IPS-20b (cell line): ENCODE results near the gene P2RX6.
"Not testable (repeated sequence)": the region's sequence is repeated elsewhere in the genome, so short reads cannot be mapped to it uniquely, and the experiment has no call there.

ENCODE experiments used
- H3K27ac ChIP-seq: one replicate; pipeline ENCODE4 v1.5.1; 2013; ENCODE audit warnings: low read length
- H3K27me3 ChIP-seq: 2 replicates; pipeline ENCODE4 v1.6.1; 2013; ENCODE audit warnings: mild to moderate bottlenecking, low read length, inconsistent platforms; ENCODE audit not compliant: insufficient read depth
- H3K36me3 ChIP-seq: 2 replicates; pipeline ENCODE4 v1.6.1; 2013; ENCODE audit warnings: low read depth, mild to moderate bottlenecking, inconsistent platforms, low read length, moderate library complexity; ENCODE audit not compliant: insufficient read depth
- H3K4me1 ChIP-seq: 2 replicates; pipeline ENCODE4 v1.6.1; 2013; ENCODE audit warnings: mild to moderate bottlenecking, control low read depth, inconsistent platforms, low read length, moderate library complexity; ENCODE audit not compliant: insufficient read depth
- H3K4me3 ChIP-seq: 2 replicates; pipeline ENCODE4 v1.5.1; 2013; ENCODE audit warnings: mild to moderate bottlenecking, low read length, inconsistent platforms
- H3K9ac ChIP-seq: 2 replicates; pipeline ENCODE4 v1.6.1; 2013; ENCODE audit warnings: low read depth, mild to moderate bottlenecking, inconsistent platforms, low read length, moderate library complexity
- H3K9me3 ChIP-seq: 2 replicates; pipeline ENCODE4 v1.6.1; 2013; ENCODE audit warnings: mild to moderate bottlenecking, low read depth, low read length, inconsistent platforms; ENCODE audit not compliant: insufficient read depth

Gene P2RX6

DNA sequence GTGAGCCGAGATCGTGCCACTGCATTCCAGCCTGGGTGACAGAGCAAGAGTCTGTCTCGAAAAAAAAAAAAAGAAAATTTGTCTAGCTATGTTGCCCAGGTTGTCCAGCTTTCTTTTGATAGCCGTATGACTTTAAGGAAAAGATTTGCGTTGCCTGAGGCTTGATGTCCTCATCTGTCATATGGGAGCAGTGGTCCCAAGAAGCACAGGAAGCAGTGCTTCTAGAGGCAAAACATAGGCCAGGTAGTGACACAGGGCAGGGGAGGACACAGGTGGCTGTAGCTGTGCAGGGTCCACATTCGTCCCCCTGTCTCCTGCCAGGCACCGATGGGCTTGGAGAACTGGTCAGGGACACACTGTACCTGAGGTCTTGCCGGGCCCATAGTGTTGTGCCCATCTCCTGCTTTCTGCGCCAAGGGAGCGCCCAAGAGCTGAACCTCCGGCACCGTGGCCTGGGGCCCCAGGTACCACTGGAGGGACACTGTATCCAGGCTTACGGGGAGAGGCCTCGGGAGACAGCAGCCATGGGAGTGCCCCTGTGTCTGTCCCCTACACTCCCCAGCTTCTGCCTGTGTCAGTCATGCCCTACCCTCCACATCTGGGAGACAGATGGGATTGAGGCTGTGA, 32.2 kb downstream of the P2RX6 start:
- no peak overlapping the region for H3K4me3 ChIP-seq
- no peak overlapping the region for H3K9ac ChIP-seq
- no peaks in the 10 kb centered on the region for H3K9me3 ChIP-seq
- no peak overlapping the region for H3K27ac ChIP-seq
- no peaks in the 10 kb centered on the region for H3K36me3 ChIP-seq
- peaks cover 21% of the 10 kb centered on the region for H3K27me3 ChIP-seq
- H3K4me1 ChIP-seq, result peaks cover 16% of the 10 kb centered on the region

DNA sequence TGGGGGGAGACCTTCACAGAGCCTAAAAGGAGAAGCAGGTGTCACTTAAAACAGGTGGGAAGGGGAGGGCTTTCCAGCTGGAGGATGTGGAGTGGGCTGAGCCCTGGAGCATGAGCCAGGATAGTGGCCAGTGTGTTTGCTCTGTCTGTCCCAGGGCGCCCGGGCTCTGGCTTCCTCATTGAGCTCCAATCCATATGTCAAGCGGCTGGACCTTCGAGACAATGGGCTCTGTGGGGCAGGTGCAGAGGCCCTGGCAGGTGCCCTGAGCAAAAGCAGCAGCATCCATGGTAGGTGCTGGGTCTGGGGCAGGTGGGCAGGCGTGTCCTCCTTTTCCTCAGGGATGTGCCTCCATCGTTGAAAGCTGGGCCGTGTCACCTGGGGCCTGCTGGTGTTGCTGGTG, 32.8 kb downstream of the P2RX6 start:
- Histone ChIP-seq H3K27ac (no peak overlapping the region), H3K27me3 (peaks cover 21% of the 10 kb centered on the region), H3K9me3 (no peaks in the 10 kb centered on the region), H3K4me3 (no peak overlapping the region), H3K36me3 (no peaks in the 10 kb centered on the region), H3K9ac (no peak overlapping the region), H3K4me1 (peaks cover 17% of the 10 kb centered on the region)

DNA sequence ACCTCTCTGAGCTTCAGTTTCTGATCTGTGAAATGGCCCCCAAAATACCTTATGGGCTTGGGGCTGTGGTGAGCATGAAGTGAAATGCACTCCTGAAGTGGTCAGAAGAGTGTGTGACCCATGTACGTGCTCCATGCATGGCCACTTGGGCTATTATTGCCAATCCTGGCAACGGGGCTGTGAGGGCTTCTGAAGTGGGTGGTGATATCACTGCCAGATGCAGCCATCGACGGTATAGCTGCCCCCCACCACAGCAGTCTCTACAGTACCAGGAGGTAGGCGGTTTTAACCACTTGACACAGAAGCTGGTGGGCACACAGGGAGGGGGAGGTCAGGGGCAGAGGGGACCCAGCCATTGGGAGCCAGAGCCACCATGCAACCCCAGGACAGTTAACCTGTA, 33.5 kb downstream of the P2RX6 start:
- H3K36me3 ChIP-seq, H3K9ac ChIP-seq, H3K4me3 ChIP-seq, H3K9me3 ChIP-seq, H3K27ac ChIP-seq: not testable (repeated sequence)
- Histone ChIP-seq H3K27me3 (peaks cover 19% of the 10 kb centered on the region), H3K4me1 (peaks cover 17% of the 10 kb centered on the region)

DNA sequence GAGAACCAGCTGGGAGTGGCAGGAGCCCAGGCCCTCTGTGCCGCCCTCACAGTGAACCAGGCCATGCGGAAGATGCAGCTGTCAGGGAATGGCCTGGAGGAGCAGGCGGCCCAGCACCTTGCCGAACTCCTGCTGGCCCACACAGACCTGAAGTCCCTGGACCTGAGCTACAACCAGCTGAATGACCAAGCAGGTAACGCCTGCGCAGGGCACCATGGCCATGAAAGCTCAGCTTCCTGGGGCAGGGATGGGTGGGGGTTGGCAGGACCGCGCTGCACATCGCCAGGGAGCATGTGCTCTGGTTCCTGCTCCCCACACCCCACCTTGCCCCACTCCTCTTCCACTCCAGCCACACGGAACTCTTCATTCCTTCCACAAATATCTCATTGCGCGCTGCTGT, 34.0 kb downstream of the P2RX6 start:
- Histone ChIP-seq H3K27me3 (peaks cover 14% of the 10 kb centered on the region), H3K4me1 (peaks cover 17% of the 10 kb centered on the region)
- H3K9me3 ChIP-seq, H3K36me3 ChIP-seq, H3K4me3 ChIP-seq, H3K27ac ChIP-seq, H3K9ac ChIP-seq: not testable (repeated sequence)

DNA sequence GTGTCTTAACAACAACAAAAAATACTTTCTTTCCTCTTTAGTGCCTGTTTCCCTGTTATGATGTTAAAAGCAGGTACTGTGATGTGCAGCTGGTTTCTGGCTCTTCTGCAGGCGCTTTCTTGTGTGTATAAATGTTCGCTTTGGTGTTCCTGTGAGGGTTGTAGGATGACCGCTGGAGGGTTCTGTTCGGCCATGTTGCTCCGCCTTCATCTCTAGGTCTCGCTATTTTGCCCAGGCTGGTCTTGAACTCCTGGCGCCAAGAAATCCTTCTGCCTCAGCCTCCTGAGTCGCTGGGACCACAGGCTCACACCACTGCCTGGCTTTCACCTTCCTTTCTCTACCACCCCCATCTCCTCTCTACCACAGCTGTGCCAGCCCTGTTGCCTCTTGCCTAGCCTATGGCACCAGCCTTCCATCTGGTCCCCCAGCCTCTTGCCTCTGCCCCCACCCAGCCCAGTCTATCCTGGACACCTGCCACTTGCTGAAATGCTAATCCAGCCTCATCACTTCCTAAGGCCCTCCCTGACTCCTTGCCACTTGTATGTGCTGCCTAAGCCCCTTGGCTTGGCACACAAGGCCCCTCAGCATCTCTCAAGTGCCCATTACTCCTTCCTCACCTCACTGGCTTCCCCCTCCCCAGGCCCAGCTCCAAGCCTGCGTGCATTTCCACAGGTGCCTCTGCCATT, 36.3 kb downstream of the P2RX6 start:
- Histone ChIP-seq H3K9me3 (no peaks in the 10 kb centered on the region), H3K9ac (no peak overlapping the region), H3K27ac (no peak overlapping the region), H3K4me3 (no peak overlapping the region; the same call in 1 of the 2 replicates), H3K36me3 (no peaks in the 10 kb centered on the region), H3K4me1 (peaks cover 10% of the 10 kb centered on the region), H3K27me3 (no peaks in the 10 kb centered on the region)

DNA sequence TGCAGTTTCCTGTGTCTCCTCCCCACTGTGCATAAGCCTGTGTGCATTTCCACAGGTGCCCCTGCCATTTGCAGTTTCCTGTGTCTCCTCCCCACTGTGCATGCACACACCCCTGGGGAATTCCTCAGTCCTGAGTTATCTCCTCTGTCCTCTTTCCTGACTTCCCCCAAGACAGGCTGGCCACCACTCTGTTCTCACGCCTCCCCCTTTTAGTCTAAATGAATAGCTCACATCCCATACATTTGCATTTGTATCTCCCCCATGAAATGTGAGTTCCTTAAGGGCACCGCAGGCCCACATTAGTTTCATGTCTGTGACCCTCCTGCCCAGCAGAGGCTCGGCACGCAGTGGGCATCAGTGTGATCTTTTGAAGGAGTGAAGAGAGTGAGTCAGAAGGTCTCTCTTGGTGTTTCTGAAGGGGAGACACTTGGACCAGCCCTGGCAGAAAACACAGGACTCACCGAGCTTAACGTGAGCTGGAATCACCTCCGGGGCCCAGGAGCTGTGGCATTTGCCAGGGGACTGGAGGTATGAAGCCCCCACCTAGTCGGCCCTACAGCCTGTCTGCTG, 37.0 kb downstream of the P2RX6 start:
- Histone ChIP-seq H3K9ac (no peak overlapping the region), H3K27ac (no peak overlapping the region), H3K4me1 (peaks cover 10% of the 10 kb centered on the region), H3K4me3 (no peak overlapping the region; the same call in 1 of the 2 replicates), H3K27me3 (no peaks in the 10 kb centered on the region), H3K36me3 (no peaks in the 10 kb centered on the region), H3K9me3 (no peaks in the 10 kb centered on the region)

DNA sequence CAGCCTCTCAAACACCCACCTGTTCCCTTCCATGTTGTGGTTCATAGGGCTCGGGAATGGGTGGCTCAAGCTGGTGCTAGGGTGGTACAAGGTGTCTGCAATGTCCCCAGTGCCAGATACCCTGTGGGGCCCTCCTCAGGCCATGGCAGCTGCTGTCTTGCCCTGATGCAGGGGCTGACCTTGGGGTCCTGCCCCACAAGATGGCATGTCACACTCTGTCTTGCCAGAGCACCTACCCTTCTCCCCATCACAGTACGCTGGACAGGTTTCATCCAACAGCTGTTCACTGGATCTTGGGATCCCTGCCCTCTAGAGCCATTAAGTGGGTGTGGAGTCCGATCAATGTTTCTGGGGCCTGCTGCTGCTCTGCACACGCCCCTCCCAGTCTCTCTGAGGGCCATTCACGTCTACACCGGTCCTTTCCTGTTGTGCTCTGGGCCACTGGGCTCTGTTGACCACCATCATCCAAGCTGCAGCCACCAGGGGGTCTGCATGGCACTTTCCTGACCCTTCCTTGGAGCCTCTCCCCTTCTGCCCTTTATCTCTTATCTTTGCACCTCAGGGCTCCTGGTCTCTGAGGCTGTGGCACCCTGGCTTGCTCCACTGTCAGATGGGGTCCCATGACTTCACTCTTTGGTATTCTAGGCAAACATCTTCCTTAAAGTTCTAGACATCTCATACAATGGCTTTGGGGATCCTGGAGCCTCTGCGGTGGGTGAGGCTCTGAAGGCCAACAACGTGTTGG, 37.9 kb downstream of the P2RX6 start:
- H3K9ac ChIP-seq, result no peak overlapping the region
- H3K4me3 ChIP-seq, result no peak overlapping the region
- no peaks in the 10 kb centered on the region for H3K27me3 ChIP-seq
- H3K27ac ChIP-seq, result no peak overlapping the region
- no peaks in the 10 kb centered on the region for H3K36me3 ChIP-seq
- peaks cover 10% of the 10 kb centered on the region for H3K4me1 ChIP-seq
- H3K9me3 ChIP-seq, result no peaks in the 10 kb centered on the region

DNA sequence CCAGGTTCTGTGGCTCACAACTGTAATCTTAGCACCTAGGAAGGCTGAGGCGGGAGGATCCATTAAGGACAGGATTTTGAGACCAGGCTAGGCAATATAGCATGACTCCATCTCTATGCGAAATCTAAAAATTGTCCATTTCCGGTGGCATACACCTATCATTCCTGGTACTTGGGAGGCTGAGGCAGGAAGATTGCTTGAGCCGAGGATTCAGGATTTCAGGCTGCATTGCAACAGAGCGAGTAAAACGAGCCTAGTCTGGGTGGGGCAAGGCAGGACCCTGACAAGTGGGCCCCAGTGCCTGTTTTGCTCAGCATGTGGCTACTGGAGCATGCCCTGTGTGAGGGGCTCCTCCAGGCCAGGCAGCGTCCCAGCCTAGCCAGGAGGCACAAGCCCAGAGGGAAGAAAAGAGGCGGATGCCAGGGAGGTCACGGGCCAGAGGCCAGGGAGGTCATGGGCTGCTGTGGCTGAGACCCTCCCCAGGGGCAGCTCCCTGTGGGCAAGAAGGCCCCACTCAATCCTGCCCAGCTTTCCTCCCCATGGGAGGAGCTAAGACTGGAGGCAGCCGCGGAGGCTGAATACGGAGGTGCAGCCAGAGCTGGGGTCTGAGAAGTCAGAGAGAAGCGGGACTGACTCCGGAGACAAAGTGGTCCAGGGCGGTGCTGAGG, 39.2 kb downstream of the P2RX6 start:
- Histone ChIP-seq H3K27ac (no peak overlapping the region), H3K27me3 (no peaks in the 10 kb centered on the region), H3K9ac (no peak overlapping the region), H3K4me3 (no peak overlapping the region), H3K36me3 (no peaks in the 10 kb centered on the region), H3K4me1 (peaks cover 10% of the 10 kb centered on the region), H3K9me3 (no peaks in the 10 kb centered on the region)

DNA sequence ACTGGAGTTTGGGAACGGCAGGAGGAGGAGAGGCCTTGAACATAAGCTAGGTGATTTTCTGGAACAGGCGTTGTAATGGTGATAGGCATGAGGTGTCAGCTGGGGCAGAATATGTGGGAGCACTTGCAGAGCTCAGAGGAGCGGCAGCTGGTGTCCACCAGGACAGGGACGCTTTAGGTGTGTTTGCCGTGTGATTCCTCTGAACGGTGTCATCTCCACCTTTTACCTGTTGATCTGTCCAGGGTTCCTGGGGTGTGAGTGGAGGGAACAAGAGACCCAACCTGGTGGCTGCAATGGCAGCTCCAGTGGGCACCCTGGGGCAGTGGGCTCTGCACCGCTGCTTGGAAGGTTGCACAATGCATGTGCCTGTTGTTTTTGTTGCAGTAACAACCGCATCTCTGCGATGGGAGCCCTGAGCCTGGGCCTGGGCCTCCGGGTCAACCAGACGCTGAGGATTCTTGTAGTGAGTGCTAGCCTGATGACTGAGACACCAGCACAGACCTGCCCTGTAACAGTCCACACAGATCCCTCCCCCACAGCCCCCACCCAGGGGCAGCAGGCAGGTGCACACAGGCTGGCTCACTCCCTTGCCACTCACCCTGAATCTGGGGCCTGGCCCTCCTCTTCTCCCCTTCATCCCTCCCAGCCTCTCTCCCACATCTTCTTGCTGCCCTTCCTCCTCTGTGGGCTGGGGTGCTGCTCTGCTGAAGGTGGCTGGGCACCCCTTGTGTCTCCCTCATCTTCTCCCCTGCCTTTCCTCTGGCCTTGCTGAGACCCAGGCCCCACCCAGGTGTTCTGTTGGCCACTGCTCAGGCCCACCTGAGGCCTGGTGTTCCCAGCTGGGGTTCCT, 40.0 kb downstream of the P2RX6 start:
- Histone ChIP-seq H3K27ac (no peak overlapping the region), H3K9ac (no peak overlapping the region), H3K4me3 (no peak overlapping the region), H3K4me1 (peaks cover 10% of the 10 kb centered on the region), H3K36me3 (no peaks in the 10 kb centered on the region), H3K27me3 (no peaks in the 10 kb centered on the region), H3K9me3 (no peaks in the 10 kb centered on the region)

DNA sequence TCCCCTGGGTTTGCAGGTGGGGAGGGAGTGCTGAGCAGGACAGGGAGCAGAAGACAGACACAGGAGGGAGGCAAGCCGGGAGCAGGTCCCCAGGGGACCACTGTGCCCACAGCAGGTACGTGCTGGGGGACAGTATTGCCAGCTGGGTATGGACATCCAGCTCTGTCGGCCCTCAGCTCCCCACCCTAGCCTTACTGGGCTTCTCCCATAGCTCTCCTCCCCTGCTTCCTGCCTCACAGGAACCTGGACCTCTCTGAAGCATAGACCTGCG, 40.5 kb downstream of the P2RX6 start:
- no peak overlapping the region for H3K4me3 ChIP-seq
- no peak overlapping the region for H3K9ac ChIP-seq
- no peaks in the 10 kb centered on the region for H3K9me3 ChIP-seq
- no peaks in the 10 kb centered on the region for H3K36me3 ChIP-seq
- H3K27ac ChIP-seq, result no peak overlapping the region
- H3K4me1 ChIP-seq, result peaks cover 10% of the 10 kb centered on the region
- no peaks in the 10 kb centered on the region for H3K27me3 ChIP-seq

DNA sequence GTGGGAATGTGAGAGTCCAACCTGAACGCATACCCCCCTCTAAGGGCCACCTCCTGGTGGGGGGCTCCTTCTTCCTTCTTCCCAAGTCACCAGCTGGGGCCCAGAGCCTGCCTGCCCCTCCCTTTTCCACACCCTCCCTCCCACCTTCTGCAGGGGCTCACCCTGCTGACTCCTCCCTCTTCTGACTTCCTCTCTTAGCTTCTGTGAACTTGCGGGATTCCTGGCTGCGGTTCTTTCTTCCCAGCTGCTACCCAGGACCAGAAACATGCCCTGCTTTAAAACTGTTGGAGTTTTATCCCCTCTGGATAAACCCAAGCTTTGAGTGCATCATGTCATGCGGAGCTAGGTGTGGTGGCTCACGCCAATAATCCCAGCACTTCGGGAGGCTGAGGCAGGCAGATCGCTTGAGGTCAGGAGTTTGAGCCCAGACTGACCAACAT, 40.9 kb downstream of the P2RX6 start:
- no peaks in the 10 kb centered on the region for H3K27me3 ChIP-seq
- H3K9ac ChIP-seq, result no peak overlapping the region
- H3K9me3 ChIP-seq, result no peaks in the 10 kb centered on the region
- H3K4me3 ChIP-seq, result no peak overlapping the region
- no peak overlapping the region for H3K27ac ChIP-seq
- H3K36me3 ChIP-seq, result no peaks in the 10 kb centered on the region
- H3K4me1 ChIP-seq, result peaks cover 10% of the 10 kb centered on the region
